Hematopoietic multipotent progenitor cell treated with erythropoietin and hydrocortisone succinate and interleukin-3 and kit ligand, for 4 days (in vitro differentiated cells): ENCODE results near the gene OTX1.
"Not testable (repeated sequence)": the region's sequence is repeated elsewhere in the genome, so short reads cannot be mapped to it uniquely, and the experiment has no call there.

Experiments used
- DNase-seq: peaks from one replicate; pipeline ENCODE4 v3.0.0-alpha.2; 2015

The OTX1 gene

DNA sequence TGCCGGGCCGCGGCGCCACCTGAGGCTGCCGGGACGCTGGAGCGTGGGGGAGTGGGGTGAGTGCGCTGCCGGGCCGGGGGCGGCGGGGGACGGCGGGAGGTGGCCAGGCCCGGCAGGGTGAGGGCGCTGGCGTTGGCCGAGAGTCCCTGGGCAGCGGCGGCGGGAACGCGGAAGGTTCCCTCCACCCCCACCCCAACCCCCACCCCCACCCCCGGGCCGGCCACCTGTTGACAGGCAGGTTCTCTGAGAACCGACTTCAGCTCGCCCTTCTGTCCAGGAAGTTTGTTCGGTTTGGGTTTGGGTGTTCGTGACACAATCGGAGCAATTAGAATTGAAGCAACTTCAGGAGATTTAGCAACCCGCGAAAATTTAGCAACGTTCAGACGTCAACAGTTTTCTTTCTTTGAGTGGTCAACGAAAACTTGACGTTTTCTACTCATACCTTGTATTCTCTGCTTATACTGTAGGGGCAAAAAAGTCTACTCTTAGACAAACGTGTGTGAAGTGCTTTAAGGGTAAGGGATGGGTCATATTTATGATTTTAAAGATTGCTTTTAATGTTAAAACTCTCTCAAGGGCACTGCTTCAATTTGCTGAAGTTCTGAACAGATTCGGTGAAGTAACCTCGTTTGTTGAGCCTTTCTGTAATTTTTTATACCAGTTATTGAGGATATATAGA, 9.3 kb downstream of the OTX1 start:
- DNase-seq, result peak; percentile 66

DNA sequence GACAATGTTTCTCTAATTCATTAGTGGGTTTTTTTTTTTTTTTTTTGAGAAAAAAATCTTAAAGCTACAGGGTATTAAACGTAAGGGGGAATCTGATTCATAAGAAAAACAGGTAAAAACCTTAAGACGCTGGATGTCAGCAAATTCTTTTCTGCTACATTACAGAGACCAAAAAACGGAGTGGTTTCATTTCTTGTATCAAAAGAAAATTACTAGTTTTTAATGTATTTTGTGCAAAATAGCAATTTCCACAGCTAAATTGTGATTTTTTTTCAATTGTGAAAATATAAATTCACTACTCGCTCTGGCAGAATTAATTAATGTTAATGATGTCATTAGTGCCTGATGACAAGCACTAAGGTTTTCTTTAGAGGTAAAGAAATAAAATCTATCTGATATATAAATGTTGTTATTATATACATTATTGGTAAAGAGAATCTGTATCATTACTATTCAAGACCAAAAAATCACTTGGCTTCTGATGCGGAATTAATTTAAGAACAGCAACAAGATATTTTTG, 9.9 kb downstream of the OTX1 start:
- DNase-seq, result no peak

DNA sequence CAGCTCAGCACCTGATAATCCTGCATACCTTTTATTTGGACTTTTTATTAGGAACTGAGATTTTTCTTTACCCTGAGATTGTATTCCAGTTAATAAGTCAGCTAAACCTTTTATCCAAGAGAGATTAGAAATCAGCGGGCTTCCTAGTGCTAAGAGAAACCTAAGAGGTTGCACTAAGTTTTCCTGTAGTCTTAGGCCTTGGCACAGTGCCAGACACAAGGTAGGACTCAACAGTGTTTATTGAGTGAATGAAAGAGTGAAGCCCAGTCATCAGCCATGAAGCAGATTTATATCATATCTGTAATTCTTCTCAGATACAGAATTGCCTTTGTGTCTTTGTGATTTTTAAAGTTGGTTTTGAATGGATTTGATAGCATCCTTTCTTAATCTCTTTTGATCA, 13.6 kb downstream of the OTX1 start:
- DNase-seq, result peak; percentile 15

DNA sequence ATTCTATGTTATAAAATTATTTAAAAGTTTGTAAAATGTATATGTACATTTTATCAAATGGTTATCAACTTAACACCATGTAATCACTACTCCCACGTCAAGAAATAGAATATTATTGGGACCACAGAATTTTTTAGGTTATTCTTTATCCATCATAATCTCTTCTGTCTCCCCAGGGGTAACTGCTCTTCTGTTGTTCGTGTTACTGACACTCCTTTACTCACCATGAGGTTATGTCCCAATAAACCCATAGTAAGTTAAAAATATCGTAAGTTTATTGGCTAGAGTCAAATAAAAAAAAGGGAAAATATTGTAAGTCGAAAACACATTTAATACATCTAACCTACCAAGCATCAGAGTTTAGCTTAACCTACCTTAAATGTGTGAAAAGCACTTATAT, 14.0 kb downstream of the OTX1 start:
- DNase-seq, result no peak

DNA sequence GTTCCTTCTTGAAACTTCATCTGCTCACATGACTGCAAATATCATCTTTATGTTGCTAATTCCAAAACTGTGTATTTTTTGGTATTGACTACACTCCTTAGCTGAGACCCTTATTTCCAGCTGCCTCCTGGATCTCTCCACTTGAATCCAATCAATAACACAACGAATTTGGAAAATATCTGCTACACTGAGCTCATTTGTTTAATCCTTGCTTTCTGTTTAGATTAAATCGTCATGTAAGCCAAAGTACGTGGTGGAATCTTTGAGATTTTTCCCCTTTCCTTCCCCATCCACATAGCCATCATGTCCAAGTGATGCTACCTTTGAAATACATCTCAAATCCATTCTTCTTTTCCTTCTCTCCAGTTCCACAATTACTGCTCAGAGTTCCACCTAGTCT, 15.6 kb downstream of the OTX1 start:
- no peak for DNase-seq

DNA sequence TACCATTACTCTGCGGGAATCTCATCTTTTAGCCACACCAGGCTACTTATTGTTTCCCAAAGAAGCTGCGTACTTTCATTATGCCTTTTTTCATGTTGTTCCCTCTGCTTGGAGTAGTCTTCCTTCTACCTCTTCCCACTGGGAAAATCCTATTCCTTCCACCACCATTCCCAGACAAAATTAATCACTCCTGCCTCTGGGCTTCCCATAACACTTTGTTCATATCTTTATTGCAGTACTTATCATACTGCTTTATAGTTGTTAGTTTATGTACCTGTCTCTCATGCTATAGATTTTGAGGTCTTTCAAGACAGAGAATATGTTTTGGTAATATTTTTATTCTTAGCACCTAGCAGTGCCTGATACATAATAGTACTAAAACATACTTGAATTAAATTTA, 16.2 kb downstream of the OTX1 start:
- DNase-seq, result no peak

DNA sequence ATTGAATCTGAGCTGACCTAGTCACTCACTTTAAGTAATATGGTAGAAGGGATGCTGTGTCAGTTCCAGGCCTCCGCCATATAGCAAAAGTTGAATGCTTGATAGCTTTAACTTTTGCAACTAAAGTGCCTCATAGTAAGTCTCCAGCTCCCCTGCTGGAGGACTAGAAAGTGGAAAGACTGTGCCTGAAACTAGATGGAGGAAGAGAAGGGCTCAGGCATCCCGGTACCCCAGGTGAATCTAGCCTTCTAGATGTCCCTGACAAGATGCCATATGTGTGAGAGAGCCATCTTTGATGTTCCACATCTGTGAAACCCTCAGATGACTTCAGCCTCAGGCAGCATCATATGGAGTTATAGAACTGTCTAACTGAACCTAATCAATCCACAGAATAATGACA, 21.0 kb downstream of the OTX1 start:
- DNase-seq, result no peak

DNA sequence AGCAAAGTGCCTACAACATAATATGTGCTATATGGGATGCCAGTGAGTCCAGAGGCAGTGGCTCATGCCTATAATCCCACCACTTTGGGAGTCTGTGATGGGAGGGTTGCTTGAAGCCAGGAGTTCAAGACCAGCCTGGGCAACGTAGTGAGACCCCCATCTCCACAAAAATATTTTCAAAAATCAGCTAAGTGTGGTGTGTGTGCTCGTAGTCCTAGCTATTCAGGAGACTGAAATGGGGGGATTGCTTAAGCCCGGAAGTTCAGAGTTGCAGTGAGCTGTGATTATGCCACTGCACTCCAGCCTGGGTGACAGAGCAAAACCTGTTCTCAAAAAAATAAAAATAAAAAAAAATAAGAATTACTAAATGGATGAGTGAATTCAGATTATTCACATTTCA, 23.4 kb downstream of the OTX1 start:
- DNase-seq, result no peak

DNA sequence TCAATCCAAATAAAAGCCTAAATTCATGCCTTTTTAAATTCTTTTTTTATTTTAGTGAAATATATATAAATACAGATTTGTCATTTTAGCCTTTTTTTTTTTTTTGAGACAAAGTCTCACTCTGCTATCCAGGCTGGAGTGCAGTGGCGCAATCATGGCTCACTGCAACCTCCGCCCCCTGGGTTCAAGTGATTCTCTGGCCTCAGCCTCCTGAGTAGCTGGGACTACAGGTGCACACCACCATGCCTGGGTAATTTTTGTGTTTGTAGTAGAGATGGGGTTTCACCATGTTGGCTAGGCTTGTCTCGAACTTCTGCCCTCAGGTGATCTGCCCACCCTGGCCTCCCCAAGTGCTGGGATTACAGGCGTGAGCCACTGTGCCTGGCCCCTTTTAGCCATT, 23.8 kb downstream of the OTX1 start:
- not testable (repeated sequence) for DNase-seq

DNA sequence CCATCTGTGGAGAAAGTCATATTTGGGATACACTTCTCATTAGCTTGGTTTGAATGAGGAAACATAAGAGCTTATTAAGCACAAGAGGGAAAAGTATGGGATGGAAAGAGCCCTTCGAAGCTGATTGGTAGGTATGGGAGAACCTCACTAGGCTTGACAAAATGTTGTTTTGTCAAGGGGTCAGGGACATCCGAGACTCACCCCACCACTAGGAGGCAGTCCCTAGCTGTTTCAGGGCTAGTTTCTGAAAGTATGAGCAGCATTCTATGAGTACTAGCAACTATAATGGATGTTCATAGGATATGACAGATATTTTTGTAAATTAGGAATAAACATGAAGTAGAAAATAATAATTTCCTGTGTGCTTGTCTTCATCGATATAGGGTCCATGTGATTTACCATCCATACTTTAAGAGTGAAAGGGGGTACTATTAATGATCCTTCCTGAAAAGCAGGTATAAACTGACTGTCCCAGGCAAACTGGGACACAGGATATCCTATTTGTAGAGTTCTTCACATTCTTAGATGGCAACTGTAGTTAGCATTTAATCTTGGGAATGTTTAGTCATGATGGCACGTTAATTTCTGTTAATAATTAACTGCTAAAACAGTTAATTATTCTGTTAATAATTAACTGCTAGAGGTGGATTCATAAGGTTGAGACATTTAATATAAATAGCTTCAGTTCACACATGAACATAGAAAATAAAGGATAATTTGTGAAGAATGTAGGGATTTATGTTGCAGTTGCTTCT, 28.4 kb downstream of the OTX1 start:
- DNase-seq, result peak; percentile 73

DNA sequence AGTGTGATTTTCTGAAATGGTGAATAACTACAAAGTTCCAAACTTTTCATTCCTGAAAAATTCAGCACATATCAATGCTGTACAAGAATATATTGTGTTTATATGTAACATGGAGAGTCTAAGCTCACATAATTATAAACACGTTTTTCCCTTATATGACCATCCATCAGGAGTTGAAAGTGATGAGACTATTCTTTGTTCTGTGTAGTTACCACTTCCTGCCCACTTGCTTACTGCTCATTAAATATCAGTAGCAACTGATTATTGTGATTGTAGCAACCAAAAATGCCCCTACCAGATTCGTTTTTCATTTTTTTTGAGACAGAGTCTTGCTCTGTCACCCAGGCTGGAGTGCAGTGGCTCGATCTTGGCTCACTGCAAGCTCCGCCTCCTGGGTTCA, 30.8 kb downstream of the OTX1 start:
- DNase-seq, result no peak

DNA sequence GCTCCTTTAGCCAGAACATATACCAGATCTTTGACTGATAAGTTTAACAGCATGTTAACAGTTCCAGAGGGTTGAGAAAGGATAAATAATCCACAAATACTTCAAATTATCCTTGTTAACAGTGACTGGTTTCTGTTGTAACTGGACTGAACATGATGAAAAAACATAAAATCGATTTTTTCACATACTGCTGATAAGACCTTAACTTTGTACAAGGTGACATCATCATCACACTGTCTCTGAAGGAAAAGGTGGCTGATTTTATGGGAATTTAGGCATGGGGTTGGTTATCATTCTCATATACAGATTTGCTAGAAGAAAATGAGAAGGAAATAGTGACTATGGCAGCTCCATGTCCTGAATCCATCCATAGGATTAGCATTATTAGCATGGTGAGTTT, 36.1 kb downstream of the OTX1 start:
- no peak for DNase-seq

DNA sequence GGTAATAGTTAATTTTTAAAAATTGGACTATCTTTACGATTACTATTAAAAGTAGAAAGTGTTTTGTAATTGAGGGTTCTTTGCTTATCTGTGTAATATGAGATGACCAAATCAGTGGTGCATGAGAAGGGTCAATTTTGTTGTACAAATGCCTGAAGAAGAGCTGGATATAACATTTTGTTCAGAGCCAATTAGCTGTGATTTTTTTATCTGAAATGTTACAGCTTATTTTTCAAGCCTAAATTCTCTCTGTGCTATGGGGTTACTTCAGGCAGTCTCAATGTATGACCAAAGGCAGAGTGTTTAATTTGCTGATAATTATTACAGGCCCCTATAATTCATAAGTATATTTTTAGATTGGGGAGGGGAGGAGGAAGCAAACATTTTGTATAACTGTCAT, 41.8 kb downstream of the OTX1 start:
- no peak for DNase-seq

DNA sequence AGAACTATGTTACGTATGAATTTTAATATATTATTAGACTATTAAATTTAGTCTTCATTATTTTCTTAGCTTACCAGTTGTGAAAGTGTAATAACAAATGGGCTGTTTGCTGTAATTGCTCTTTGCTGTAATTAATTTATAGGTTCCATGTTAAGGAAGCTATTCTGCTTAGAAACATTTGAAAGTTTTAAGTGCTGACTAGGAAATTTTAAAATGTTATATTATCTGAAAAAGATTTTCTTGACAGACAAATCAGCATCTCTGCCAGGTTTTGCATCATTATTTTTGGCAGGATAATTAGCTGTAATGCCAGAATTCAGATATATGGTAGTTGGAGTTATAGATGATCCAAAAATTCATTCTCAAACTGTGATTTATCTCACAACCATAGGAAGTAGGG, 42.2 kb downstream of the OTX1 start:
- DNase-seq, result no peak

DNA sequence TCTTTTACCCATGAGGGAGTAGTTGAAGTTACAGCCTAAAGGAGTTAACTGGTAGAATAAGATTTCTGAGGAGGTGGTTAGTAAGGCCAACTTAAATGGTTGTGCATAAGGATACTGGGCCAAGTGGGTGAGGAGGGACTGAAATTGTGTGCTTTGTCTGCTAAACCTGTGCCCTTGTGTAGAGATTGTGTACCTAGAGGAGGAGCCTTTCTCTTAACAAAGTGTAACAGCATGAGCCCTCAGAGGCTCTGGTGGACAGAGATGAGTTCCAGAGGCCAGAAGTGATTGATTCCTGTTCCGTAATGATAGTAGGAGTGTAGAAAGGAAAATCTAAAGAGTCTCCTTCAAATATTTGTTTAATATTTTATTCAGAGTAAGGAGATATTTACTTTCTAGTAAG, 42.9 kb downstream of the OTX1 start:
- no peak for DNase-seq

DNA sequence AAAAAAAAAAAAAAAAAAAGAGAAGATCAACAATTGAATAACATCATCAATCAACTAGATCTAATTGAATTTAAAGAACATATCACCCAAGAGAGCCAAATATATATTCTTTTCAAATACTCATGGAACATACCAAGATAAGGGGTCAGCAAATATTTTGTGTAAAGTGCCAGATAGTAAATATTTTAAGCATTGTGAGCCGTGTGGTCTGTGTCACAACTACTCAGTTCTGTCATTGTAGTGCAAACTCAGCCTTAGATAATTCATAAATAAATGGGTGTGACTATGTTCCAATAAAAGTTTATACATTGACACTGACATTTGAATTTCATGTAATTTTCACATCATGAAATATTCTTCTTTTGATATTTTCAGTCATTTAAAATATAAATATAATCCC, 45.9 kb downstream of the OTX1 start:
- no peak for DNase-seq

DNA sequence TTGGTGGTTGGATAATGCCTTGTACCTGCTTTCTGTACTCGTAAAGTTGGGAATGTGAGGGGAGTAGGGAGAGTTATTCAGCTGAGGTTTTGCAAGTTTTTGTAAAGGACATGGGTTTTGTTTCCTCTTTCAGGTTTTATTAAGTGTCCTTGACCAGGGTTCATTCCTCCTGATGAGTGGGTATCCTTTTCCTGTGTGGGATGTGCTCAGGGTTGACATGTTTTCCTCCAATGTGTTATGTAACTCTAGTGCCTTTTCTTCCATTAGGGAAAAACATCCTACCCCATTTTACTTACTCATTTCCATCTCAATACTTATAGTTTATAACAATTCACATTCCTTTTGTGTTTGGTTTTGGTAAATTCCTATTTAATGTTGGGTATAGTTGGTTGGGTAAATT, 48.4 kb downstream of the OTX1 start:
- DNase-seq, result no peak

DNA sequence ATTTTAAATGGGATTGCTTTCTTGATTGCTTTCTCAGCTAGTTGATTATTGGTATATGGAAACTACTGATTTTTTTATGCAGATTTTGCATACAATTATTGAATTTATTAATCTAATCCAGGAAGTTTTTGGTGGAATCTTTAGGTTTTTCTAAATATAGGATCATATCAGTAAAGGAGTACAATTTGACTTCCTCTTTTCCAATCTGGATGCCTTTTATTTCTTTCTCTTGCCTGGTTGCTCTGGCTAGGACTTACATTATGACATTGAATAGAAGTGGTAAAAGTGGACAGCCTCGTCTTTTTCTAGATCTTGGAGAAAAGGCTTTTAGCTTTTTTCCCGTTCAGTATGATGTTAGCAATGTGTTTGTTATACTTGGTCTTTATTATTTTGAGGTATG, 51.3 kb downstream of the OTX1 start:
- DNase-seq, result no peak

DNA sequence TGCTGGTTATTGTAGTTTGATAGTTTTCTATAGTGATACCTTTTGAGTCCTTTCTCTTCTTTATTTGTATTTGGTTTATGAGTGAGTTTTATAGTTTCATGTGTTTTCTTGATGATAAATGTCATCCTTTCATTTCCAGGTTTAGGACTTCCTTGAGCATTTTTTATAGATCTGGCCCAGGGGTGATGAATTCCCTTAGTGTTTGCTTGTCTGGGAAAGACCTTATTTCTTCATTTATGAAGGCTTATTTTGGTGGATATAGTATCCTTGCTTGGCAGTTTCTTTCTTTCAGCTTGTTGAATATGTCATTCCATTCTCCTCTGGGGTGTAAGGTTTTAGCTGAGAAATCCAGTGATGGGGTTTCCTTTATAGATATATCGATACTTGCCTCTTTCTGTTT, 53.9 kb downstream of the OTX1 start:
- DNase-seq, result no peak
